ENCODE measurements around the gene BAG1. TPM values are rescaled to one million over a fixed set of nuclear protein-coding genes. Genes with fewer than 3 reads are reported as not detected.

Gene BAG1
- total and polyA plus RNA-seq, 2 of the 13 experiments (the other 11 are each of a cell fraction or from before 2014, with no cell fraction given), result 23.1 to 59.5 TPM

GRCh38 chr9:33290247-33291030, 25.9 kb upstream of the BAG1 start, which contains the start of gene NFX1 (continued):
- peak; percentile 92 for TF ChIP-seq TBX2 (CRISPR knock-in tag; IDR thresholded peaks at IDR 0.05; ENCODE audit: borderline replicate concordance)
- peak; percentile 100 for TF ChIP-seq ZSCAN29 (CRISPR knock-in tag; conservative IDR thresholded peaks at IDR 0.05)
- 0 out of 2 replicates have a peak, but pooled peaks have one; percentile 31 for TF ChIP-seq ZNF318 (CRISPR knock-in tag; IDR thresholded peaks at IDR 0.05)
- no peak for TF ChIP-seq ZBTB4 (CRISPR knock-in tag; IDR thresholded peaks at IDR 0.05; ENCODE audit: borderline replicate concordance)
- no peak for TF ChIP-seq ZMAT5 (CRISPR knock-in tag; IDR thresholded peaks at IDR 0.05; ENCODE audit: borderline replicate concordance, low read depth)
- TF ChIP-seq ZNF552 (CRISPR knock-in tag; IDR thresholded peaks at IDR 0.05; ENCODE audit: borderline replicate concordance), result peak; percentile 89
- no peak for TF ChIP-seq GZF1 (CRISPR knock-in tag; IDR thresholded peaks at IDR 0.05)
- TF ChIP-seq ZNF646 (CRISPR knock-in tag; IDR thresholded peaks at IDR 0.05), result no peak
- TF ChIP-seq KAT8 (CRISPR knock-in tag; IDR thresholded peaks at IDR 0.05), result peak; percentile 99

Measured in HepG2 (cell line).